Measurements from ENCODE around the gene IFITM10.

Gene IFITM10

DNA sequence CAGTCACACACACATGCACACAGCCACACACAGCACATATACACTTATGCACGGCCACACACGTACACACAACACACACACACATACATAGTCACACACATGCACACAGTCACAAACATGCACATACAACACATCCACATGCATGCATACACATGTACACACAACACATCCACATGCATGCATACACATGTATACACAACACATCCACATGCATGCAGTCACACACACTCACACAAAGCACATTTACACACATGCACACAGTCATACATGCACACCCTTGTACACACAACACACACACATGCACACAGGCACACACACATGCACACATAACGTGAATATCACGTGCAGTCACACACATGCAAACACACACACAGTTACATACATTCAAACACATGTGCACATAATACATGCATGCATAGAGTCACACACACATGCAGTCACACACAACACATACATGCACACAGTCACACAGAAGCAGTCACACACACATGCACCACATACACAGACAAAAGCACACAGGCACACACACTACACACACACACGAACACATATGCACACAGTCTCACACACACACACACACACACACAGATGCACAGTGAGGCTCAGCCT lies 18.8 kb downstream of the IFITM10 start:
- DNase-seq, result no peak
- intact Hi-C loops (cut with DNase I), result no loop called here

DNA sequence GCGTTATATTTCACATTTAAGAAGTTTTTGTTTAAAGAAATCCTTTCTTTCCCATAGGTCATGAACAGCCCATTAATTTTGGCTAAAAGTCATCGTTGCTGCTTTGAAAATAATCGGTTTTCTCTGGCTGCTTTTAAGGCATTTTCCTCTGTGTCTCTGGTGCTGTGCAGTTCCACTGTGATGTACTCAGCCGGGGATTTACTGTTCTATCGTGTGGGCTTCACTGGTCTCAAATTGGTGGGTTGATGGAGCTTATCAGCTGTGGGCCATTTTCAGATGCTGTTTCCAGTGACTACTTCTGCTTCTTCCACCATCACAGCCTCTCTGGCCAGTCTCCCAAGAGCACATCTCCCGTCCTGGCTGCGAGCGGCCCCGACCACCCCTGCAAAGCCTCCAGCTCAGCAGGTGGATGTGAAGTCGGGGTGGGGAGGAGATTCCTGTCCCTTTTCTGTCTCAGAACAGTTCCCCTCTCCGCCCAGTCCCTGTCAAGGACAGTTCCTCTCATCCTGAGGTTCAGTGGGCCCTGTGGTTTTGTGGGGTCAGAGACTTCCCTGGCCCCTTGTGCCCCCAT lies 20.3 kb downstream of the IFITM10 start:
- peak in 1 of 10 donors; percentile 36 for DNase-seq
- intact Hi-C loops (cut with DNase I), result no loop called here

DNA sequence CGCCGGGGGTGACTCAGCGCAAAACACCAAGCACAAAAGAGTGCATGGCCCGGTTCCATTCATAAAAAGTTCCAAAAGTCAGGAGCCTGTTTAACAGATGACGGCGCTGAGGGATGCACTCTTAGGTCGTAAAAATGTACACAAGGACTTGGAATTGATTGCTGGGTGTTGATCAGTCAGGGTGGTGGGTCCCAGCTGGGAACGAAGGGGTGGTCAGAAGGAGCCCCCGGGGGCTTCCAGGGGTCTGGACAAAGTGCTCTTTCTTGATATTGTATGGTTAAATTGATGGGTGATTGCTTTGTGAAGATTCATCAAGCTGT lies 20.7 kb downstream of the IFITM10 start:
- DNase-seq, result no peak
- intact Hi-C loops (cut with DNase I), result no loop called here

DNA sequence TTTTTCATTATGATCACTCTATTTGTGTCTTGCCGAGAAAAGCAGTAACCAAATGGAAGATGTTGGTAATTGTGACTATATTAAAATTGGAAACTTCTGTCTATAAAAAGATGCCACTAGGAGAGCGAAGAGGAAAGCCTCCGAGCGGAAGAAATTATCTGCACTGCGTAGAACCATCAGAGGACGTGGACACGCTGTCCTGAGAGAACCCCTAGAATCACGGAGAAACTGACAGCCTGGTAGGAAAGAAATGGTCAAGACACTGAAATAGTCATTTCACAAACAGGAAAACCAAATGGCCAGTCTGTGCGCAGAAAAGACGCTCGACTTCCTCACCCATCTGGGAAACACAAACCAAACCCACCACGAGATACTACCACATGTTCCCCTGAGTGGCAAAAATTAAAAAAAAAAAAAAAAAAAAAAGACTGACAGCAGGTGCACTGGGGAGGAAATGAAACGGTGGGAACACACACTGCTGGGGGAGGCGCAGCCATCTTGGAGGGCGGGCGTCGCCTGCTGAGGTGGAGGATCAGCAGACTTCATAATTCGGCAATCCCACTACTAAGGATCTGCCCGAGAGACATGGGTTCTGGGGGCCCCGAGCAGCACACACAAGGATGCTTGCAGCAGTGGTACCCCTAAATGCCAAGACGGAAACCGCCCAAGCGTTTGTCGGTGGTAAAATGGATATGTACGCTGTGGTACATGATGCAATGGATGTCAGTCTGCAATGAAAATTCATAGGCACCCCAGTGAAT lies 21.3 kb downstream of the IFITM10 start:
- intact Hi-C loops (cut with DNase I), result no loop called here
- peak in 1 of 10 donors; percentile 61 for DNase-seq

DNA sequence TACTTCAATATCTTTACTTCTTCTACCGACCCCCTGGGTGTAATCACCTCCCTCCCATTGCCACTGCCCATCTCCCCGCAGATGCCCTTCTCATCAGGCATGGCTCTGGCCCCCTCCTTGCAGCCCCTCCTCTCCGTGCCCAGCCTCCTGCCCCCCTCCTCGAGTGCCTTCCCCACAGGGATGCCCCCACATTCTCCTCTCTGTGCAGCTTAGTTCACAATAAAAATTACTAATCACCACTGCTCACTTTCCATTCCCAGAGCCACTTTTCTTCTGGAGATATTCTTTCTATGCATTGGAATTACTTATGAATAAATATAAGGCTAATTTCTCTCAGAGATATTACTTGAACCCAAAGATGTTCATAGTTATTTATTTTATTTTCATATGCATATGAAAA lies 22.1 kb downstream of the IFITM10 start:
- peak in 1 of 10 donors; percentile 36 for DNase-seq
- intact Hi-C loops (cut with DNase I), result no loop called here

DNA sequence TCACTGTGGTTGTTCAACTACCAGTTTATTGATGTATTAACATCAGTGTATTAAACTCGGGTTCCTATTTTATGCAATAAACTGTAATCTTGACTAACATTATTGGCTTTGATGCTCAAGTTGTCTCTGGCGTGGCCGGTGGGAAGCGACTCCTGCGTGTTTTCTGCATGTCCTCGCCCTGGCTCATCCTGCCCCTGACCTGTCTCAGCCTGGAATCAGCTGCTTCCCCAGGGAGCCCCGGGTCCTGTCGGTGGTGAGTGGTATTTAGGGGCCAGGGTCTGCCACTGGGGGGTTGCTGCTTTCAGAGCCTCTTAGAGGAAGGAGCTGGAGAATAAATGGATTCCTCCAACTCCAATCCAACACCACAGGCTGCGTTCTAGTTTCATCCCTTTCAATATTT lies 22.5 kb downstream of the IFITM10 start:
- DNase-seq, result peak in 1 of 10 donors; percentile 70
- intact Hi-C loops (cut with DNase I), result no loop called here

DNA sequence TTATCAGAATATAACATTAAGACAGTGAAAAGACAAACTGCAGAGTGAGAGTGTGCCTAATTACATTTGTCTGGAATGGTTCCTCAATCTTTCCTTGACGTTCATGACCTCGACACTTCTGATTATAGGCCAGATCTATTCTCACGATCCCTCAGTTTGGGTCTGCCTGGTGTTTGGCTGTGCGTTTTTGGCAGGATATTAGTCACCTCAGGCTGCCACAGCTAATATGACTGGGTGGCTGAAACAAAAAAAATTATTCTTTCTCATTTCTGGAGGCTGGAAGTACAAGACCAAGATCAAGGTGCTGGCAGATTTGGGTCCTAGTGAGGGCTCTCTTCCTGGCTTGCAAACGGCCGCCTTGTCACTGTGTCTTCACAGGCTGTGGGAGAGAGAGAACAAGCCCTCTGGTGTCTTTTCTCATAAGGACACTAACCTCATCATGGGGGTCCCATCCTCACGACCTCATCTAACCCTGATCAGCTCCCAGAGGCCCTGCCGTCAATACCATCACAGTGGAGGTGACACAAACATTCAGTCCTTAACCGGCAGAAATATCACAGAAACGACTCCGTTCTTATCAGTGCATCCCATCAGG lies 23.2 kb downstream of the IFITM10 start:
- no peak for DNase-seq

DNA sequence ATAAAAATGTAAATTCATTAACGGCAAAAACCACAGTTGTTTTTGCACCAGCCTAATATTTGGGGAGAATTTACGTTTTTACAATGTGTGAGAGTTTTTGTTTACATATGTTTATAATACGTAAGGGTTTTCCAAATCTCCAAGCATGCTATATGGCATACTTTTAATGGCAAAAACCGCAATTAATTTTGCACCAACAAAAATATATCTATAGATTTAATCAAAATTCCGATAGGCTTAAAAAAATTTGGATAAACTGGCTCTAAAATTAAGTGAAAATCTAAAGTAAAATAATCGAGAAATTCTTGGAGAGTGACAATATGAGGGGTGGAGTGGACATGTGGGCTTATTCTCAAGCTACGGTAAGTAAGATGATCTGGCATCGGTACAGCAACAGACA lies 30.6 kb downstream of the IFITM10 start:
- no peak for DNase-seq
- intact Hi-C loops (cut with DNase I), result no loop called here

More for the DNA sequence above, 23.2 kb downstream of the IFITM10 start:
- intact Hi-C loops (cut with DNase I), result no loop called here

DNA sequence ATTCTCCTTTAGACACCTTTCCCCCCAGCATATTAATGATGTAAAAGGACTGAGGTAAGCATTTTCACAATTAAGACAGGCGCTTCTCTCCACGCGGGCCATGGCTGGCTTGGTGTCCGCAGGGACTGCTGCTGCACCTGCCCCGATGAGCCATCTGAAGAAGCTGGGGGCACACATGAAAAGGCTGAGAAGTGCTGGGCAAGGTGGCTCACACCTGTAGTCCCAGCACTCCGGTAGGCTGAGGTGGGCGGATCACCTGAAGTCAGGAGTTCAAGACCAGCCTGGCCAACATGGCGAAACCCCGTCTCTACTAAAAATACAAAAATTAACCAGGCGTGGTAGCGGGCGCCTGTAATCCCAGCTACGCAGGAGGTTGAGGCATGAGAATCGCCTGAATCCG lies 32.1 kb downstream of the IFITM10 start:
- intact Hi-C loops (cut with DNase I), result no loop called here
- DNase-seq, result no peak

DNA sequence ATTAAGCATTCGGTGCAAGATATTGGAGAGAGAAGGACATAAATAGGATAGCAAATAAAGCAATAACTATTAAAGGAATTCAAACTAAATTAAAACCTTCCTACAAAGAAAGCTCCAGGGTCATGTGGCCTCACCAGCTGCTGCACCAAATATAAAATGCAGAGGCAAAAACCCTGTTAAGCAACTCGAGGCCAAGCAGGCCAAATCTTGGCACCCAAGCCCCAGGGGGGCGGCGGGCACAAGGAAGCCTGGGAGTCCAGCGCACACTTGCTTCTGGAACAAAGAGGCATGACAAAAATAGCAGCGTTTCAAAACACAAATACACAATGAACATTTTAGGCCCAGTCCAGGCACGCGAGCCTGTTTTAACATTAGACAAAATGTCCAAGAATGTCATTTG lies 32.6 kb downstream of the IFITM10 start:
- DNase-seq, result peak in 1 of 10 donors; percentile 72

DNA sequence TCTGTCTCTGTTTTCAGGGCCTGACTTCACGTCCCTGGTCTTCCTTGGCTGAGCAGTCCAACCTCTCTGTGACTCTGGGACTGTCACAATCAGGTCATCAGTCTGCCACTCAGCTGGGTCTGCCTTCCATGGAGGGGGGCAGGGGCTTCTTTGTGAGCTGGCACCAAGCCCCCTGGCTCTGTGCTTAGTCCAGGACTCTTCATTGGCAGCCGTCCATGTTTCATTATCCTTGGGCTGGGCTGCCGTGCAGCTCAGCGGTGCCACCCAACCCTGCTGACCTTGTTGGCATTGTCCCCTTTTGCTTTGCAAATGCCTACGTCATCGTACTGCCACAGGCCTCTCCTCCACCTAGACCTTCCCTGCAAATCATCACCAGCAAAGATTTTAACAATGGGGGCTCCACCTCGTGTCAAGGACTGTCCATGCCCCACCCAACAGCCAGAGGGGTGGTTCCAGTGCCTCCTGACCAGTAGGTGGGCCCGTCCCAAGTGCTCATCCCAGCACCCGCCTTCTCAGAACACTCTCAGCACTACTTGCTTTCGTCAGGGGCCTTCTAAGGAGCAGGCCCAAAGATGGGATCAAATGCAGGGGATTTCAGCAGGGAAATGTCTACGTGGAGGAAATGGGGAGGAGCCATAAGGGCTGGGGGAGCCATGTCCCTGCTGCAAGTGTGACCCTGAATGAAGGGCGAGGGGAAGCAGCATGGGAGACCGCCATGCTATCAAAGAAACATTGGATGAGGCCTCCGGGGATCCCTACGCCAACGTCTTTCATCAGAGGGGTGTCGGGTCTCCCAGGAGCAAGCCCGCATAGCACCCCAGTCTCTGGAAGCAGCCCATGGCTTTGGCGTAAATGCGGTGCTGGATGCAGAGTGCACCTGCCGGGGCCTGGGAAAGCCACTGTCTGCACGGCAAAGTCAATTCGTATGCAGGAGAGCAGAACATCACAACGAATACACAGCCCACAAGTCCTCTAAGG lies 35.2 kb downstream of the IFITM10 start:
- intact Hi-C loops (cut with DNase I), result no loop called here
- DNase-seq, result peak in 1 of 10 donors; percentile 77

More for the DNA sequence above, 32.6 kb downstream of the IFITM10 start:
- intact Hi-C loops (cut with DNase I), result no loop called here

DNA sequence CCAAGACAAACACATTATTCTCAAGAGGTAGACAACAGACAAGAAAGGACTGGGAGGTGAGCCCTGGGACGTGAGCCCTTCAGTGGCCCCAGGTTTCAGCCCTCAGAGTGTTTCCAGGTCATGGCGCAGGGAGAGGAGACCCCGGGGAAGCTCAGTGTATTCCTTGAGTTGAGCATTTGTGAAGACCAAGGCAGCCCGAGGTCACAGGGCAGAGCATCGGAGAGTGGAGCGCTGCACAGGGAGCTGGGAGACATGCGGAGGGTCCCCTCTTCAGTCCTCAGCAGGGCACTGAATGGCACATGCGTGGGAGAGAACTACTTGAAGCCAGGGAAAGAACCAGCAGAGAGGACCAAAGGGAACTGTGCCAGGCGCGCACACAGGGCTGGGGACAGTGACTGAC lies 41.7 kb downstream of the IFITM10 start:
- intact Hi-C loops (cut with DNase I), result no loop called here
- peak in 1 of 10 donors; percentile 50 for DNase-seq

DNA sequence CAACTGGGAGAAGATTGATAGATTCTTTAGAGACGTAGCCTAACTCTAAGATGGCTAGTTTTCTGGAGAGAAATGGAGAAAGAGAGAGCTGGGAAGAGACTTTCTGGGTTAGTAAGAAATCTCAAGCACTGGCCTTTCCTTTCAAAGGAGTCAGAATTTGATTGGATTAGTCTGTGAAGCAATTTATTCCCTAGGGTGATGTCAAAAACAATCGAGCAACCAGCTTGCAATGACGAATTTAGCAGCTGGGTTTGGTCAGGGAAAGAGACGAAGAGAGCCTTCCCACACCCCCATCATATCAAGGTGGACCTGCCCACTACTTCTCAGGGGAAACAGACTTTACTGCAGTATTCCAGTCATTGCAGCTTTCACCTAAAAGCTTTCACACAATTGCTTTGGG lies 42.6 kb downstream of the IFITM10 start:
- intact Hi-C loops (cut with DNase I), result no loop called here
- DNase-seq, result no peak

DNA sequence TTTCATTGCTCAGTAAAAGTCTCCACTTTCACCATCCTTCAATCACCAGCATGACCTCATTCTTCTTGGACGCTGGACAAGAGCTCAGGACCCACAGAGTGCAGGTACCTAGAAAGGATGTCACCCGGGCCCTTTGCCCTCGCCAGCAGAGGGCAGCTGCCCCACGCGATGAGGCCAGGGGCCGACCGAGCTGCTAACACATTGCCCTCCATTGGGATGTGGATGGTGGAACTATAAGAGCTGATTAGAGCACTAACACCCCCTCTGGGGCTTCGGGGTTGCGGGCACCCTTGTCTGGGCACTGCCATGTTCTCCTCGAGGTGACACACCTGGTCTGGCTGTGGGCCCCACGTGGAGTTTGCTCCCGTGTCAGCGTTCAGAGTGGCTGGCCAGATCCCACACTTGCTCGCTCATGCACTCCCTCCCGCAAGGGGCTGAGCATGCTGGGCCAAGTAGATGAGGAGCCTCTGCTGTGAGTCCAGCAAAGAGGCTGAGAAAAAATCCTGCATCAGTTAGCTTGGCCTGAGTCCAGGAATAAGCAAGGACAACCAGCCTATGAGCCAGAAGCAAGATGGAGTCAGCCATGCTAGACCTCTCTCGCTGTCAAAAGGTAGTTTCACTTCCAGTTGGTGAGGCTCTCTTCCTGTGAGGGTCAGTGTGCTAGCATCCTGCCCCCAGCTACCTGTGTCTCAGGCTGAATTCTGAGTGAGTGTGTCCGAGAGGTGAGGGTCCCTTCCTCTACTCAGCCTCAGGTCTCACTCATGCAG lies 43.6 kb downstream of the IFITM10 start:
- DNase-seq, result peak in 1 of 10 donors; percentile 80
- intact Hi-C loops (cut with DNase I), result no loop called here

DNA sequence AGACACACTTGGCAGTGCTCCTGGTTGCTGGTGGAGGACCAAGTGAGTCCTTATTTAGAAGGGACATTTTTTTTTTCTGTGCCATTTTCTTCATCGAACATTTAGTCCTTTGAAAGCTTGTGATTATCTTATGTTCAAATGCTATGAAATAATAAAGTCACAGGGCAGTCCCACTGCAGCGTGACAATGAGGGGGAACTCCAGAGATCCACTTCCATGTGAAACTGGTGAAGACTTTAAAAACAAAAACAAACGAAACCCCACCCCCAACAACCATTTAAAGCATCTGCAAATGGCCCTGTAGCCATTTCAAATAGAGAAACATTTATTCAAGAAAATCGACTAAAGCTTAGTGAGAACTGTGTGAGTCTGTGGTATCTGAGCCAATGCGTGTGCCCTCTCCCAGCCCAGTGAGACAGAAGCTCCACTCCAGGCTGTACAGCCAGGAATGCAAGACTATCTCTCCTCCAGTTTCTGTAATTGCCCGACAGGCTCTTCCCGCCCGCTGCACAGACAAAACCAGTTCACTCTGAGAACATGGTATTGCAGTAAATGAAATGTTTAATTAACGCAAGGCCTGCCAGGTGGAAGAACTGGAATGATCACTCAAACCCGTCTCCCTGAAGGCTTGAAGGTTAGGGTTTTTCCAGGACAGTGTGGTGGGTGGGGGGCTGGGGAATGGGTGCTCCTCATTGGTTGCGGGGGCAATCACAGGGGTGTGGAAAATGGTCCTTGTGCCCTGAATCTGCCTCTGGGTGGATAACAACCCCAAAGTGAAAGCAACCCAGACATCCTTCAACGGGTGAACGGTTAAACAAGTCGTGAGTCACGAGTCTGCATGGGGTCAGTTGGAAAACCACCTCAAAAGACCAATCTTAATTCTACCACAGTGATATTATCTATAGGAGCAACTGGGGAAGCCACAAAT lies 45.0 kb downstream of the IFITM10 start:
- intact Hi-C loops (cut with DNase I), result no loop called here
- DNase-seq, result no peak

DNA sequence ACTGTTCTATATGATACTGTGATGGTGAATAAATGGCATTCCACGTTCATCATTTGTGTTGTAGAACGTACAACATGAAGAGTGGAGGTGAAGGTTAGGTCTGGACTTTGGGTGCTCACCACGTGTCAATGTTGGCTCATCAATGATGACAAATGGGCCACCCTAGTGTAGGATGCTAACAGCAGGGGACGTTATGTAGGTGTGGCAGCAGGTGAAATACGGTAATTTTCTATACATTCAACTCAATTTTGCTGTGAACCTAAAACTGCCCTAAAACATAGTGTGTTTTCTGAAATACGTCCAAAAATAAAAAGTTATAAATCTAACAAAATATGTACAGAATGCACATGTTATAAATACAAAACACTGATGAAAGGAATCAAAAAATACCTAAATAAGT lies 47.2 kb downstream of the IFITM10 start:
- no peak for DNase-seq
- intact Hi-C loops (cut with DNase I), result no loop called here

DNA sequence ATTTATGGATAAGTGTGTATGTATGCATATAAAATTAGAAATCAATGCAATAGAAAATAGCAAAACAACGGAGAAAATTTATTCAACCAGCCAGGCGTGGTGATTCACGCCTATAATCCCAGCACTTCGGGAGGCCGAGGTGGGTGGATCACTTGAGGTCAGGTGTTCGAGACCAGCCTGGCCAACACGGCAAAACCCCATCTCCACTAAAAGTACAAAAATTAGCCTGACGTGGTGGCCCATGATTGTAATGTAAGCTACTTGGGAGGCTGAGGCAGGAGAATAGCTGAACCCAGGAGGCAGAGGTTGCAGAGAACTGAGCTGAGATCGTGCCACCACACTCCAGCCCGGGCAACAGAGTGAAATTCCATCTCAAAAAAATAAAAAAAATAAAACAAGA lies 47.9 kb downstream of the IFITM10 start:
- DNase-seq, result no peak

DNA sequence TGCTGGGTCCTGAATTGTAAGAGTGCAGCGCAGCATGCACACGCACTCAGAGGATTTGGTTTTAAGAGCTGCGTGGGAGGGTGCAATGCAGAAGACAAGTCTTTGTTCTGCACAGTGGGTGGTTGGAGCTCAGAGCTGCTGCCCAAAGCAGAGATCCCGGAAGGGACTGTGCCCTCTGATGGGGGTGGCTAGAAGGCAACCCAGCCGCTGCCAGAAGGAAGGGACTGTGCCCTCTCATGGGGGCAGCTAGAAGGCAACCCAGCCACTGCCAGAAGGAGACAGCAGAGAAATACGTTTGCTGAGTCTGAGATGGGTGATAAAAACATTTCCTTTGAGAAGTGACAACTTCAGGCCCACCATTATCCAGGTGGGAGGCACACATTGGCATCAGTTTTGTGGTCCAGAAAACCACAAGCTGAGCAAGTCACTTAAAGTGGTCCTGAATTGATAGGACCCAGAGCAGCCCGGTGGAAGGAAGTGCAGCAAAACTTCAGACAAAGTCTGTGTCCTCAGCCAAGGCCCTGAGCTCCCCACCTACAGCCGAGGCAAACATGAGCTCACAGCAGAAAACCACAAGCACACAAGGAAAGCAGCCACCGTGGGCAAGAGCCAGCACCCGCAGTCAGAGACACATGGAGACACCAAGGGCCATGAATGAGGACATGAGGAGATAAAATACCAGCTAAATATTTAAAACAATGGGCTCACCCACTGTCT lies 49.1 kb downstream of the IFITM10 start:
- peak in 1 of 10 donors; percentile 77 for DNase-seq
- intact Hi-C loops (cut with DNase I), result no loop called here

More for the DNA sequence above, 47.9 kb downstream of the IFITM10 start:
- intact Hi-C loops (cut with DNase I), result no loop called here

All from posterior cingulate gyrus (tissue), 11 donors.